IMR-90 (cell line): Measurements from ENCODE around the gene PRKCH. TPM values are rescaled to one million over a fixed set of nuclear protein-coding genes. Genes with fewer than 3 reads are reported as not detected.

Experiments used
- ATAC-seq: fragments of 200-7000 bp; cut with Tn5 transposase; 2 replicates; pipeline ENCODE4 v1.9.1; 2020; ENCODE audit warnings: low read depth, mild to moderate bottlenecking, moderate library complexity
- BruUV-seq: library from RNA; stranded (reverse); fragments of 400-500 nt; replicated peaks from 2 replicates; lab custom pipeline; 2021; lab: Mats Ljungman, UMichigan
- CTCF ChIA-PET: fragments of 300-600 bp; formaldehyde crosslinking; extraction: SDS; loops from one replicate; lab custom pipeline; 2021; ENCODE audit warnings: antibody characterized with exemption; lab: Yijun Ruan, JAX
- POLR2A ChIA-PET: fragments of 300-600 bp; sonication (Branson Sonifier 250); formaldehyde crosslinking; loops from one replicate; lab custom pipeline; 2022; ENCODE audit warnings: antibody characterized with exemption; ENCODE audit not compliant: unreplicated experiment; lab: Charles Lee
- DNase-seq: peaks from one replicate; pipeline ENCODE4 v3.0.0; 2013
- H2AFZ ChIP-seq: replicated peaks from 2 replicates; pipeline ENCODE3; 2013; ENCODE audit warnings: low read length, mild to moderate bottlenecking; ENCODE audit not compliant: poor library complexity
- H2AK5ac ChIP-seq: 2 replicates; pipeline ENCODE4 v1.6.1; 2013; ENCODE audit warnings: low read depth, low read length, inconsistent platforms
- H2AK9ac ChIP-seq: replicated peaks from 2 replicates; pipeline ENCODE3; 2013; ENCODE audit warnings: mild to moderate bottlenecking, low read depth, low read length, moderate library complexity; ENCODE audit not compliant: poor library complexity
- H2BK120ac ChIP-seq: 2 replicates; pipeline ENCODE4 v1.6.1; 2013; ENCODE audit warnings: low read depth, low read length, inconsistent platforms
- H2BK15ac ChIP-seq: 3 replicates; pipeline ENCODE4 v1.6.1; 2013; ENCODE audit warnings: low read depth, low read length, inconsistent platforms
- H2BK20ac ChIP-seq: 2 replicates; pipeline ENCODE4 v1.6.1; 2013; ENCODE audit warnings: low read depth, mild to moderate bottlenecking, inconsistent platforms, low read length, moderate library complexity
- H2BK5ac ChIP-seq: 2 replicates; pipeline ENCODE4 v1.6.1; 2013; ENCODE audit warnings: mild to moderate bottlenecking, low read depth, low read length, inconsistent platforms; ENCODE audit not compliant: poor library complexity, severe bottlenecking
- H3K14ac ChIP-seq: replicated peaks from 2 replicates; pipeline ENCODE4 v1.6.1; 2013; ENCODE audit warnings: low read depth, low read length, inconsistent platforms
- H3K18ac ChIP-seq: 2 replicates; pipeline ENCODE4 v1.6.1; 2013; ENCODE audit warnings: low read depth, low read length, control low read depth
- H3K23ac ChIP-seq: 2 replicates; pipeline ENCODE4 v1.6.1; 2013; ENCODE audit warnings: low read depth, low read length, inconsistent platforms
- H3K27ac ChIP-seq: 2 replicates; pipeline ENCODE4 v1.5.1; 2013; ENCODE audit warnings: mild to moderate bottlenecking, control low read depth, low read length; ENCODE audit not compliant: insufficient read depth
- H3K27me3 ChIP-seq: 2 replicates; pipeline ENCODE4 v1.6.1; 2013; ENCODE audit warnings: low read length; ENCODE audit not compliant: control insufficient read depth, insufficient read depth
- H3K36me3 ChIP-seq: 2 replicates; pipeline ENCODE4 v1.6.1; 2013; ENCODE audit warnings: low read length, mixed read lengths; ENCODE audit not compliant: control insufficient read depth, insufficient read depth
- H3K4ac ChIP-seq: 2 replicates; pipeline ENCODE4 v1.6.1; 2013; ENCODE audit warnings: low read depth, low read length, inconsistent platforms
- H3K4me1 ChIP-seq: 2 replicates; pipeline ENCODE4 v1.6.1; 2013; ENCODE audit warnings: low read length, mixed read lengths; ENCODE audit not compliant: control insufficient read depth, insufficient read depth
- H3K4me2 ChIP-seq: 2 replicates; pipeline ENCODE4 v1.6.1; 2013; ENCODE audit warnings: low read depth, mild to moderate bottlenecking, control low read depth, low read length, moderate library complexity
- H3K4me3 ChIP-seq: 2 replicates; pipeline ENCODE4 v1.5.1; 2013; ENCODE audit warnings: low read depth, mild to moderate bottlenecking, control low read depth, low read length, moderate library complexity; ENCODE audit not compliant: insufficient read depth
- H3K56ac ChIP-seq: 2 replicates; pipeline ENCODE4 v1.6.1; 2013; ENCODE audit warnings: low read length, inconsistent platforms; ENCODE audit not compliant: insufficient read depth; ENCODE audit errors: extremely low read depth
- H3K79me1 ChIP-seq, 2 experiments: 2 replicates each; pipeline ENCODE4 v1.6.1; 2013; ENCODE audit warnings: low read length in 2 of 2, inconsistent platforms in 1 of 2, low read depth in 1 of 2
- H3K9ac ChIP-seq: 2 replicates; pipeline ENCODE4 v1.6.1; 2013; ENCODE audit warnings: low read depth, low read length, control low read depth
- H3K9me1 ChIP-seq: 2 replicates; pipeline ENCODE4 v1.6.1; 2013; ENCODE audit warnings: low read length, inconsistent platforms; ENCODE audit not compliant: insufficient read depth
- H3K9me3 ChIP-seq: 2 replicates; pipeline ENCODE4 v1.6.1; 2013; ENCODE audit warnings: low read length; ENCODE audit not compliant: control insufficient read depth, insufficient read depth
- H4K20me1 ChIP-seq: 2 replicates; pipeline ENCODE4 v1.6.1; 2013; ENCODE audit warnings: low read length, inconsistent platforms; ENCODE audit not compliant: insufficient read depth
- H4K5ac ChIP-seq: 2 replicates; pipeline ENCODE4 v1.6.1; 2013; ENCODE audit warnings: mild to moderate bottlenecking, low read depth, low read length, control low read depth
- H4K8ac ChIP-seq, 2 experiments: 2 replicates each; pipeline ENCODE4 v1.6.1; 2013; ENCODE audit warnings: low read depth in 2 of 2, low read length in 2 of 2, control low read depth in 1 of 2, inconsistent platforms in 1 of 2
- H4K91ac ChIP-seq: 2 replicates; pipeline ENCODE4 v1.6.1; 2013; ENCODE audit warnings: low read depth, low read length, inconsistent platforms; ENCODE audit not compliant: insufficient read depth
- BHLHE40 ChIP-seq: fragments of 150-350 bp; IDR thresholded peaks from 2 replicates; pipeline ENCODE4 v1.6.1; 2016; ENCODE audit warnings: mild to moderate bottlenecking, low read depth, low read length
- CEBPB ChIP-seq: IDR thresholded peaks from 2 replicates; pipeline ENCODE4 v1.6.1; 2012; ENCODE audit warnings: low read depth, low read length, improper control_type of control experiment
- CHD1 ChIP-seq: IDR thresholded peaks from 2 replicates; pipeline ENCODE4 v1.6.1; 2012; ENCODE audit warnings: low read depth, low read length, improper control_type of control experiment
- FOS ChIP-seq: fragments of 150-350 bp; IDR thresholded peaks from 2 replicates; pipeline ENCODE4 v1.6.1; 2016; ENCODE audit warnings: low read depth, low read length
- MAFK ChIP-seq: IDR thresholded peaks from 2 replicates; pipeline ENCODE4 v1.6.1; 2012; ENCODE audit warnings: low read depth, low read length, improper control_type of control experiment
- MAZ ChIP-seq: IDR thresholded peaks from 2 replicates; pipeline ENCODE4 v1.6.1; 2012; ENCODE audit warnings: low read depth, mild to moderate bottlenecking, low read length, improper control_type of control experiment, moderate library complexity, borderline replicate concordance
- MXI1 ChIP-seq: IDR thresholded peaks from 2 replicates; pipeline ENCODE4 v1.6.1; 2012; ENCODE audit warnings: low read depth, mild to moderate bottlenecking, low read length, moderate library complexity, borderline replicate concordance
- NFE2L2 ChIP-seq: fragments of 150-350 bp; IDR thresholded peaks from 2 replicates; pipeline ENCODE4 v1.6.1; 2016; ENCODE audit warnings: low read depth, mild to moderate bottlenecking, low read length
- POLR2A ChIP-seq: IDR thresholded peaks from 2 replicates; pipeline ENCODE4 v1.6.1; 2012; ENCODE audit warnings: mild to moderate bottlenecking, low read depth, low read length
- RAD21 ChIP-seq: IDR thresholded peaks from 2 replicates; pipeline ENCODE4 v1.6.1; 2012; ENCODE audit warnings: low read length, improper control_type of control experiment
- RCOR1 ChIP-seq: IDR thresholded peaks from 2 replicates; pipeline ENCODE4 v1.6.1; 2012; ENCODE audit warnings: mild to moderate bottlenecking, low read length, improper control_type of control experiment; ENCODE audit not compliant: insufficient replicate concordance
- RFX5 ChIP-seq: IDR thresholded peaks from 2 replicates; pipeline ENCODE4 v1.8.0; 2012; ENCODE audit warnings: low read depth, mild to moderate bottlenecking, low read length, moderate library complexity
- SMC3 ChIP-seq: fragments of 150-350 bp; IDR thresholded peaks from 2 replicates; pipeline ENCODE4 v1.6.1; 2016; ENCODE audit warnings: low read depth, mild to moderate bottlenecking, antibody characterized with exemption, low read length, moderate library complexity
- WGBS, 2 experiments: methylation state at CpG; one replicate each; pipeline versions ENCODE4 v1.1.5 to v1.1.7; 2013; ENCODE audit warnings: missing lambda C conversion rate in 2 of 2; ENCODE audit not compliant: insufficient read length in 1 of 2; ENCODE audit errors: extremely low coverage in 2 of 2; 5-methylcytosine and 5-hydroxymethylcytosine counted together
- dilution Hi-C: fragments of 300-500 bp; cut with HindIII; formaldehyde crosslinking; loops from one replicate; pipeline ENCODE4 v1.14.3; 2018; ENCODE audit warnings: low sequenced_read_pairs; ENCODE audit not compliant: unreplicated experiment
- in situ Hi-C: fragments of 300-500 bp; cut with MboI; formaldehyde crosslinking; loops from 3 replicates; pipeline ENCODE4 v1.14.3; 2019; ENCODE audit warnings: low sequenced_read_pairs, inconsistent platforms, mixed read lengths
- intact Hi-C: fragments of 100-400 bp; cut with micrococcal nuclease; formaldehyde crosslinking; loops from 2 replicates; pipeline ENCODE4 v1.10.0; 2022
- polyA plus RNA-seq, 3 experiments: library from polyadenylated mRNA; depleted of rRNA; stranded (reverse); fragments of >200 nt; gene quantifications; 2 replicates each; pipeline ENCODE4 v1.2.3, GENCODE V29; 2012; ENCODE audit warnings: low replicate concordance in 1 of 3
- total RNA-seq: library from RNA; depleted of rRNA; stranded (reverse); fragments of >200 nt; gene quantifications from 2 replicates; pipeline ENCODE4 v1.2.3, GENCODE V29; 2012
- TF ChIP-seq, protein P1 (sequence below): fragments of 150-350 bp; IDR thresholded peaks from 2 replicates; pipeline ENCODE4 v1.6.1; 2016; ENCODE audit warnings: low read depth, mild to moderate bottlenecking, low read length, moderate library complexity, borderline replicate concordance
- TF ChIP-seq, protein P2 (sequence below): fragments of 150-350 bp; IDR thresholded peaks from 2 replicates; pipeline ENCODE4 v1.6.1; 2017; ENCODE audit warnings: mild to moderate bottlenecking, antibody characterized with exemption, low read length, low read depth
- TF ChIP-seq, protein P3 (sequence below): conservative IDR thresholded peaks from 2 replicates; pipeline ENCODE4 v1.5.1; 2012; ENCODE audit warnings: mild to moderate bottlenecking, low read depth, low read length, improper control_type of control experiment

PRKCH gene
- total and polyA plus RNA-seq, 2 of the 4 experiments (the other 2 are of a cell fraction), result 1.6 to 2.3 TPM

DNA sequence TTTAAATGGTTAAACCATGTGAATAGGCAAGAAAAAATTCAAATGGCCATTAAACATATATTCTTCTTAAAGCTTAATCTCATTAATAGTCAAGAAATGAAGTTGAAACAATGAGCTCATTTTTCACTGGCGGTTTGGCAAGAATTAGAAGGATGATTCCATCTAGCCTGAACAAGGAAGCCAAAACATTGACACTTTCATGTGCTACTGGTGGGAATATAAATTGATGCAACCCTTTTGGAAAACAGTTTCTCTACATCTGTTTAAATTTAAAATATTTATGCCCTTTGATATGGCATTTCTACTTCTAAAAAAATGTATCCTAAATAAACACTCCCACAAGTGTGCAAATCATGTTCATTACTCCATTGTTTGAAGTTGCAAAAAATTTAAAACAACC, 199.2 kb downstream of the PRKCH start:
- Histone ChIP-seq H3K4me2 (no peak overlapping the region), H2BK15ac (no peak overlapping the region), H2BK120ac (no peak overlapping the region), H3K4ac (no peak overlapping the region), H3K56ac (no peak overlapping the region), H3K9me3 (no peaks in the 10 kb centered on the region), H2AK9ac (no peak overlapping the region), H4K91ac (no peak overlapping the region), H3K18ac (no peak overlapping the region), H3K79me1 (no peaks in the 10 kb centered on the region), H3K9me1 (peaks cover 4% of the 10 kb centered on the region; the same call in 1 of the 2 replicates), H4K5ac (no peak overlapping the region), H3K27ac (no peak overlapping the region), H2BK20ac (no peak overlapping the region), H3K4me1 (peaks cover 17% of the 10 kb centered on the region), H3K14ac (no peak overlapping the region), H3K9ac (no peak overlapping the region), H3K4me3 (no peak overlapping the region), H2AK5ac (no peak overlapping the region), H3K23ac (no peak overlapping the region), H4K8ac (no peak overlapping the region), H2BK5ac (no peak overlapping the region), H2AFZ (no peak overlapping the region), H3K27me3 (no peaks in the 10 kb centered on the region), H3K36me3 (no peaks in the 10 kb centered on the region), H4K20me1 (no peaks in the 10 kb centered on the region)
- ChIA-PET CTCF (interaction anchor here (0.6 kb wide), 1 partner anchor 45 kb away, joined by 3 read pairs; no protein-coding TSS in a partner anchor), POLR2A (interaction anchor here (0.6 kb wide), 1 partner anchor 181 kb away, joined by 5 read pairs; no protein-coding TSS in a partner anchor)
- in situ Hi-C loops, result no loop called here
- WGBS, 2 experiments, result no CpG with 5 or more reads among the region's 1 CpG
- dilution Hi-C loops, result no loop called here
- intact Hi-C loops, result no loop called here
- ATAC-seq (no peak; the same call in 1 of the 2 replicates), DNase-seq (no peak)
- TF ChIP-seq BHLHE40 (no peak), NFE2L2 (no peak), RCOR1 (no peak), RFX5 (no peak), MAFK (no peak), CHD1 (no peak), RAD21 (no peak), POLR2A (no peak), FOS (no peak), MXI1 (no peak), SMC3 (no peak), CEBPB (no peak), MAZ (no peak)
- TF ChIP-seq, protein P1, sequence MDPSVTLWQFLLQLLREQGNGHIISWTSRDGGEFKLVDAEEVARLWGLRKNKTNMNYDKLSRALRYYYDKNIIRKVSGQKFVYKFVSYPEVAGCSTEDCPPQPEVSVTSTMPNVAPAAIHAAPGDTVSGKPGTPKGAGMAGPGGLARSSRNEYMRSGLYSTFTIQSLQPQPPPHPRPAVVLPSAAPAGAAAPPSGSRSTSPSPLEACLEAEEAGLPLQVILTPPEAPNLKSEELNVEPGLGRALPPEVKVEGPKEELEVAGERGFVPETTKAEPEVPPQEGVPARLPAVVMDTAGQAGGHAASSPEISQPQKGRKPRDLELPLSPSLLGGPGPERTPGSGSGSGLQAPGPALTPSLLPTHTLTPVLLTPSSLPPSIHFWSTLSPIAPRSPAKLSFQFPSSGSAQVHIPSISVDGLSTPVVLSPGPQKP, result no peak
- TF ChIP-seq, protein P2, sequence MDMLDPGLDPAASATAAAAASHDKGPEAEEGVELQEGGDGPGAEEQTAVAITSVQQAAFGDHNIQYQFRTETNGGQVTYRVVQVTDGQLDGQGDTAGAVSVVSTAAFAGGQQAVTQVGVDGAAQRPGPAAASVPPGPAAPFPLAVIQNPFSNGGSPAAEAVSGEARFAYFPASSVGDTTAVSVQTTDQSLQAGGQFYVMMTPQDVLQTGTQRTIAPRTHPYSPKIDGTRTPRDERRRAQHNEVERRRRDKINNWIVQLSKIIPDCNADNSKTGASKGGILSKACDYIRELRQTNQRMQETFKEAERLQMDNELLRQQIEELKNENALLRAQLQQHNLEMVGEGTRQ, result no peak
- TF ChIP-seq, protein P3, sequence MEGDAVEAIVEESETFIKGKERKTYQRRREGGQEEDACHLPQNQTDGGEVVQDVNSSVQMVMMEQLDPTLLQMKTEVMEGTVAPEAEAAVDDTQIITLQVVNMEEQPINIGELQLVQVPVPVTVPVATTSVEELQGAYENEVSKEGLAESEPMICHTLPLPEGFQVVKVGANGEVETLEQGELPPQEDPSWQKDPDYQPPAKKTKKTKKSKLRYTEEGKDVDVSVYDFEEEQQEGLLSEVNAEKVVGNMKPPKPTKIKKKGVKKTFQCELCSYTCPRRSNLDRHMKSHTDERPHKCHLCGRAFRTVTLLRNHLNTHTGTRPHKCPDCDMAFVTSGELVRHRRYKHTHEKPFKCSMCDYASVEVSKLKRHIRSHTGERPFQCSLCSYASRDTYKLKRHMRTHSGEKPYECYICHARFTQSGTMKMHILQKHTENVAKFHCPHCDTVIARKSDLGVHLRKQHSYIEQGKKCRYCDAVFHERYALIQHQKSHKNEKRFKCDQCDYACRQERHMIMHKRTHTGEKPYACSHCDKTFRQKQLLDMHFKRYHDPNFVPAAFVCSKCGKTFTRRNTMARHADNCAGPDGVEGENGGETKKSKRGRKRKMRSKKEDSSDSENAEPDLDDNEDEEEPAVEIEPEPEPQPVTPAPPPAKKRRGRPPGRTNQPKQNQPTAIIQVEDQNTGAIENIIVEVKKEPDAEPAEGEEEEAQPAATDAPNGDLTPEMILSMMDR, result no peak
- BruUV-seq, result no TSS peak
